Kasumi-1 (cell line): Measurements from ENCODE around the gene SLC2A2.
"Not testable (repeated sequence)": the region's sequence is repeated elsewhere in the genome, so short reads cannot be mapped to it uniquely, and the experiment has no call there.

ENCODE experiments used
- DNase-seq, 2 experiments: peaks; one replicate each; lab custom pipeline; 2025; lab: John Stamatoyannopoulos, UW

Gene SLC2A2

GRCh38 chr3:170988378-170988777, 38.1 kb downstream of the SLC2A2 start:
- DNase-seq = no peak

GRCh38 chr3:170985304-170985703, 41.2 kb downstream of the SLC2A2 start:
- DNase-seq = no peak

DNA sequence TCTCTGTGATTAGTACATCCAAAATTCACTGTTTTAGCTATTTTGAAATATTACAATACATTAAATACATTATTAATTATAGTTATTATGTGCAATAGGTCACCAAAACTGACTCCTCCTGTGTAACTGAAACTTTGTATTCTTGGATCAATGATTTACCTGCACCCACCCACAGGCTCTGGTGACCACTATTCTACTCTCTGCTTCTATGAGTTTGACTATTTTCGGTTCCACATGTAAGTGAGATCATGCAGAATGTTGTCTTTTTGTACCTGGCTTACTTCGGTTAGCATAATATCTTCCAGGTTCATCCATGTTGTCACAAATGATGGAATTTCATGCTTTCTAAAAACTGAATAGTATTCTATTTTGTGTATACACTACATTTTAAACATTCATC, 43.8 kb downstream of the SLC2A2 start:
- no peak for DNase-seq

- DNase-seq = no peak
Observed at GRCh38 chr3:170980399-170980798, 46.1 kb downstream of the SLC2A2 start.

DNA sequence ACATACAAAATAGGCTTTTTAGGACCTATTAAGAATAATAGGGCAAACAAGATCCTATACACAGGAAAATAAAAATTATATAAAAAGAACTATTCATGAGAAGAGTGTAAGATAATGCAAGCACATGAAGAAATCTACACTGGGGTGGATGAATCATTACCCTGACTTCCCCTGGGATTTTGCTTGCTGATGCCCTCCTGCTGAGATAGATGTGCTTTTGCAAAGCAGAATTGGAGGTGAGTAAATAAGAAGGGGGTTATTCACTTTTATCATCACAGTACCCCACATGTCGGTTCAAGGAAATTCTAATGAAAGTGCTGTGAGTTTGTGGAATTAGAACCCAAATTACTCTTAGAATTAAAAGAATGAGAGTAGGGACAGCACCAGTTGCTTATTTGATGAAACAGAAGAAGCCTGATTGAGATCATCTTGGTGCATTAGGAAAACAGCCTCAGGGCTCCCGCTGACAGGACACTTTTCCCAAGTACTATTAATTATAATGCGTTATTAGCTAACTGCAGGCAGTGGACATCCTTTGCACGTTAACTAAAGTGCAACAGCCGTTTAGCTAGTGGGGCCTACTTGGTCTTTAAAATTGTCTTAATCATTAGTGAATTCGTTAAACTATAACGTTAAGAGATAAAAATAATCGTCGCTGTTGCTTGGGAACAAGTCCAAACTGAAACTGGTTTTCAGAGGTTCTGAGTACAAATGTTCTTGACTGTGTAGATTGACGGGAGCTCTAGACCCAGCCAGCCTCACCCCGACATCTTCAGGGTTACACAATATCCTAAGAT, 48.4 kb downstream of the SLC2A2 start:
- DNase-seq = no peak

- DNase-seq = no peak
Observed at GRCh38 chr3:170976190-170976519, 50.4 kb downstream of the SLC2A2 start.

GRCh38 chr3:170975283-170976189, 51.0 kb downstream of the SLC2A2 start:
- DNase-seq = no peak

DNA sequence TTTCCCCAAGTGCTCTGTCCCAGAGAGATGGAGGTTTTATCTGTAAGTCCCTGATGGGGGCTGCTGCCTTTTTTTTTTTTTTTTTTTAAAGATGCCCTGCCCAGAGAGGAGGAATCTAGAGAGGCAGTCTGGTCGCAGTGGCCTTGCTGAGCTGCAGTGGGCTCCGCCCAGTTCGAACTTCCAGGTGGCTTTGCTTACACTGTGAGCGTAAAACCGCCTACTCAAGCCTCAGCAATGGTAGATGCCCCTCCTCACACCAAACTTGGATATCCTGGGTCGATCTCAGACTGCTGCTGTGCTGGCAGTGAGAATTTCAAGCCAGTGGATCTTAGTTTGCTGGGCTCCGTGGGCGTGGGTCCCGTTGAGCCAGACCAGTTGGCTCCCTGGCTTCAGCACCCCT, 51.6 kb downstream of the SLC2A2 start:
- no peak for DNase-seq

DNA sequence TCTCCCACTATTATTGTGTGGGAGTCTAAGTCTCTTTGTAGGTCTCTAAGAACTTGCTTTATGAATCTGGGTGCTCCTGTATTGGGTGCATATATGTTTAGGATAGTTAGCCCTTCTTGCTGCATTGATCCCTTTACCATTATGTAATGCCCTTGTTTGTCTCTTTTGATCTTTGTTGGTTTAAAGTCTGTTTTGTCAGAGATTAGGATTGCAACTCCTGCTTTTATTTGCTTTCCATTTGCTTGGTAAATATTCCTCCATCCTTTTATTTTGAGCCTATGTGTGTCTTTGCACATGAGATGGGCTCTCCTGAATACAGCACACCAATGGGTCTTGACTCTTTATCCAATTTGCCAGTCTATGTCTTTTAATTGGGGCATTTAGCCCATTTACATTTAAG, 53.6 kb downstream of the SLC2A2 start:
- DNase-seq = not testable (repeated sequence)

DNA sequence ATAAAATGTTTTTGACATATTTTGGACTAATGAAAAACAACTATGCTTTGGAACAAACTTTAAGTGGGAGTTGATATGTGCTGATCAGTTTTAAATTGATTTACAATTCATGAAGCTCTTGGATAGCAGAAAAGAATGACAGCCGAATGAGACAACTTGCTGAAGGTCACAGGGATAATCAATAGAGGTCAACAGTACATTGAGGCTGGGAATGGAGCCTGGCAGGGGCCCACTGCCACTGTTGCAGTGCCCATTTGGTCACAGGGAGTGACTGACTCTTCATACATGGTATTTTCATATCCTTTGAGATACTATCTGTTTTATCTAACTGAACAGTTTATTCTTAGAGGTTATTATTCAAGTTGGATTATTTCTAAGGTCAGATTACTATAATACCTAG, 59.4 kb downstream of the SLC2A2 start:
- DNase-seq = no peak

DNA sequence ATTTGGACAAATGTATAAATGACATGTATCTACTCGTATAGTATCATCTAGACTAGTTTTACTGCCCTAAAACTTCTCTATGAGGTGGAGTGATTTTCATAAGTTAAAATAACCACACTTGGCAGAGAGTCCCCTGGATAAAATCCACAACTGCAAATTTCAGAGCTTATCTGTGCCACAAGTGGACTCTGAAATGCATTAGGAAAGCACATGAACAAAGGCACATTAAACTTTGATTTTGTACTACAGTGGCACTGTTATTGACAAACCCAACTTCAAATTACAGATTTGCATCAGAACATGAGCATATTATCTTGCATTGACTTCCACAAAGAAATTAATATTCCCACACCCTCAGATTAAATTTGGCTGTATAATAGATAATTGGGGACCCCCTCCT, 60.0 kb downstream of the SLC2A2 start:
- DNase-seq = no peak

- DNase-seq = no peak
Observed at GRCh38 chr3:170962411-170962810, 64.1 kb downstream of the SLC2A2 start.

GRCh38 chr3:170961616-170962400, 64.7 kb downstream of the SLC2A2 start:
- peak; percentile 36 to 74 for DNase-seq

DNA sequence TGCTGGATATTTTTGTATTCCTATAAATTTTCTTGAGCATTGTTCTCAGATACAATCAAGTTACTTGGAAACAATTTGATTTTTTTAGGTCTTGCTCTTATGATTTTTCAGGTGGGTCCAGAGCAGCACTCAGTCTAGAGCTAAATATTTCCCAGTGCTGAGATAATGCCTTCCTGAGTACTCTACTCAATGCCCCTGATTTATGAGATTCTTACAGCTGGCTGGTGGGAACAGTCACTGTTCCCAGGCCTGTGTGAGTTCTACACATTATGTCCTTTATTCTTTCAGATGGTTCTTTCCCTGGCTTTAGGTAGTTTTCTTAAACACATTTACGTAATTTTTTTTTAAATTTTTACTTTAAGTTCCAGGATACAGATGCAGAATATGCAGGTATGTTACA, 67.1 kb downstream of the SLC2A2 start:
- DNase-seq = no peak

DNA sequence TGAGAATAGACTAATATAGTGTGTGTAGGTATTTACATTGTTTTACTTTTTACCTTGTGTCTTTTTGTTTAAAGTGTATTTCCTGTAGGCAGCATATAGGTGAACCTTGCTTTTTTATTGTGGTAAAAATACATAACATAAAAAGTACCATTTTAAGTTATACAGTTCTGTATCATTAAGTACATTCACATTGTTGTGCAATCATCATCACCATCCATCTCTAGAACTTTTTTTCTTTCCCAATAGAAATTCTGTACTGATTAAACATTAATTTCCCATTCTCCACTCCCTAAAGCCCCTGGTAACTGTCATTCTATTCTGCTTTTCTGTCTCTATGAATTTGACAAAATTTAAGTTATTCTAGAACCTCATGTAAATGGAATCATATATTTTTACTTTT, 69.9 kb downstream of the SLC2A2 start:
- no peak for DNase-seq

- DNase-seq = no peak
Observed at GRCh38 chr3:170953736-170954135, 72.8 kb downstream of the SLC2A2 start.

DNA sequence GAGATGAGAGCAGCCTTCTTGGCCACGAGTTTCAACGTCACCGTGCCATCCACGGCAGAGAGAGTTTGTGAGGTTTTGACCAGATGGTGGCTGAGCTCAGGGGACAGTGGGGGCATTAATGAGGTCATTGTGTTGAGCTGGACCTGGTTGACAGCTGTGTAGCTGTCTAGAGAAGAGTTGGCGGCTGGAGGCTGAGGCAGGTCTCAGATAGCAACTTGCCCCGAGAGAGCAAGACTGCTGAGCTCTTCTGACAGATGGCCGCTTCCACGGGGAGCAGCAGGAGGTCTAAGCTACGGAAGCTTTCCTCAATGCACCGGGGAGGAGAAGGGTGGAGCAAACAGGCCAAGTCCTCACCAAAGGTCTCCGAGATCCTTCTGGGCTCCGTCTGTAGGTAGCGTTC, 73.3 kb downstream of the SLC2A2 start:
- no peak for DNase-seq

GRCh38 chr3:170949211-170949610, 77.3 kb downstream of the SLC2A2 start:
- no peak for DNase-seq

DNA sequence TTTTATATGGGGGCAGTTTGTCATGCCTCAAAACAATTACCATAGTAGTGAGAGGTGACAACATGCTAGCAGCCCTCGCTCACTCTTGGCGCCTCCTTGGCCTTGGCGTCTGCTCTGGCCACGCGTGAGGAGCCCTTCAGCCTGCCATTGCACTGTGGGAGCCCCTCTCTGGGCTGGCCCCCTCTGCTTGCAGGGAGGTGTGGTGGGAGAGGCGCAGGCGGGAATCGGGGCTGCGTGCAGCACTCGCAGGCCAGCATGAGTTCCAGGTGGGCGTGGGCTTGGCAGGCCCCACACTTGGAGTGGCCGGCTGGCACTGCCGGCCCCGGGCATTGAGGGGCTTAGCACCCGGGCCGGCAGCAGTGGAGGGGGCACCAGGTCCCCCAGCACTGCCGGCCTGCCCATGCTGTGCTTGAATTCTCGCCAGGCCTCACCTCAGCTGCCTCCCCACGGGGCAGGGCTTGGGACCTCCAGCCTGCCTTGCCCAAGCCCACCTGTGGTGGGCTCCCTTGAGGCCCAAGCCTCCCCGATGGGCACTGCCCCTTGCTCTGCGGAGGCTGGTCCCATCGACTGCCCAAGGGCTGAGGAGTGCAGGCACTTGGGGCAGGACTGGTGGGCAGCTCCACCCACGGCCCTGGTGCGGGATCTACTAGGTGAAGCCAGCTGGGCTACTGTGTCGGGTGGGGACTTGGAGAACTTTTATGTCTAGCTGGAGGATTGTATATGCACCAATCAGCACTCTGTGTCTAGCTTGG, 79.3 kb downstream of the SLC2A2 start:
- no peak for DNase-seq
